ENCODE data around the gene ATG2B. TPM values are rescaled to one million over a fixed set of nuclear protein-coding genes. Genes with fewer than 3 reads are reported as not detected.

ATG2B gene
- total and polyA plus RNA-seq, 3 donors from 2014 or later, result 42.7 to 74.9 (median 44.8) TPM

DNA sequence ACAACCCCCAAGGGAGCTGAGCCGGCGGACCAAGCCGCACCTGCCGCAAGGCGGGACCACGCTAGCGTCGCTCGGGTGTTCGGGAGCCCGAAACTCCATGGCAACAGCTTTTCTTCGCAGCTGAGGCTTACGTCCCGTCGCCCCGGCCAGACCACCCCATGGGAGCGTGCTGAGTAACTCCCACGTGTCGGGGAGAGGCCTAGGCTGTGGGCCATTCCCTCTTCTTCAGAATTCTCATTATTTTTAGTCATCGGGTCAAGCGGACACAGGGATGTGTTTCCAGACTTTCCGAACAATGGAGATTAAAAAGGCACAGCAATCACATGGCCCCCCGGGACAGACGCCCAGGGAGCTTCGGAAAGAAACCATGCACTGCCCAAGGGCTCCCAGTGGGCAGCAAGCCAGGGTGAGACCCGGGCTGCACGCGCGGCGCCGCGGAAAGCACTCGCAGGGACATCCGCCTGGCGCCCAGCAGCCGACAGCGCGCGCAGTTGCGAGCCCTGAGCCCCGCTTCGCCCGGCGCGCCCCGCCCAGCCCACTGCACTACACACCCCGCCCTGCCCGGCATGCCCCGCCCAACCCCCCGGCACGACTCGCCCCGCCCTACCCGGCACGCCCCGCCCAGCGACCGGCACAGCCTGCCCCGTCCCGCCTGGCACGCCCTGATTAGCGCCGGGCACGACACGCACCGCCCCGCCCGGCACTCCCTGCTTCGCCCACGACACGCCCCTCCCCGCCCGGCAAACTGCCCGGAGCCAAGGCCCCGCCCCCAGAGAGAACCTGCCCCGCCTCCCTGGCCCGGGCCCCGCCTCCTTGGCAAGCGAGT lies 28.4 kb upstream of the ATG2B start:
- peaks cover 5% of the 10 kb centered on the region for H3K4me1 ChIP-seq
- H3K27me3 ChIP-seq, result no peaks in the 10 kb centered on the region
- intact Hi-C loops (cut with DNase I; ENCODE audit: low total_unique reads), result no loop called here
- WGBS, 2 donors, result 1% methylated on average over 22 to 63 of the region's 79 CpGs
- TF ChIP-seq, protein P1, sequence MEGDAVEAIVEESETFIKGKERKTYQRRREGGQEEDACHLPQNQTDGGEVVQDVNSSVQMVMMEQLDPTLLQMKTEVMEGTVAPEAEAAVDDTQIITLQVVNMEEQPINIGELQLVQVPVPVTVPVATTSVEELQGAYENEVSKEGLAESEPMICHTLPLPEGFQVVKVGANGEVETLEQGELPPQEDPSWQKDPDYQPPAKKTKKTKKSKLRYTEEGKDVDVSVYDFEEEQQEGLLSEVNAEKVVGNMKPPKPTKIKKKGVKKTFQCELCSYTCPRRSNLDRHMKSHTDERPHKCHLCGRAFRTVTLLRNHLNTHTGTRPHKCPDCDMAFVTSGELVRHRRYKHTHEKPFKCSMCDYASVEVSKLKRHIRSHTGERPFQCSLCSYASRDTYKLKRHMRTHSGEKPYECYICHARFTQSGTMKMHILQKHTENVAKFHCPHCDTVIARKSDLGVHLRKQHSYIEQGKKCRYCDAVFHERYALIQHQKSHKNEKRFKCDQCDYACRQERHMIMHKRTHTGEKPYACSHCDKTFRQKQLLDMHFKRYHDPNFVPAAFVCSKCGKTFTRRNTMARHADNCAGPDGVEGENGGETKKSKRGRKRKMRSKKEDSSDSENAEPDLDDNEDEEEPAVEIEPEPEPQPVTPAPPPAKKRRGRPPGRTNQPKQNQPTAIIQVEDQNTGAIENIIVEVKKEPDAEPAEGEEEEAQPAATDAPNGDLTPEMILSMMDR (IDR thresholded peaks at IDR 0.05), result no peak
- no peak for TF ChIP-seq POLR2A (IDR thresholded peaks at IDR 0.05)
- peak; percentile 93 for DNase-seq
- no peaks in the 10 kb centered on the region for H3K9me3 ChIP-seq
- H3K4me3 ChIP-seq, result peak overlapping the region; percentile 65 to 75
- peak overlapping the region in 1 of 2 donors; percentile 75 for H3K27ac ChIP-seq
- no peaks in the 10 kb centered on the region for H3K36me3 ChIP-seq (ENCODE audit: low read depth, missing control alignments)

DNA sequence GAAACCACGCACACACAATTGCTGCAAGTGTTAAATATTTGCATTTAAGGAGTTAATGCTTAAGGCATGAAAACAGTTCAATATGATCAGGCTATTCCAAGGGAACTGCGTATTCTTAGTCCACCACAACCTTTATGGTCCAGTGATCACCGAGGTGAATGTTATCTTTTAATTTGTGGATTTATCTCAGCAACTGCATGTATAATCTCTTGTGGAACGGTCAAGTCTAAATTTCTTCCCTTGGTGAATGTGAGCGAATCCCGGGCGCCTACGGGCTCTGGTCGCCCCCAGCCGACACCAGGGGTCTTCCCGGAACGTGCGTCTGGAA lies 27.8 kb upstream of the ATG2B start:
- intact Hi-C loops (cut with DNase I; ENCODE audit: low total_unique reads), result no loop called here
- peaks cover 5% of the 10 kb centered on the region for H3K4me1 ChIP-seq
- no peak overlapping the region for H3K27ac ChIP-seq
- no peak for DNase-seq
- no peaks in the 10 kb centered on the region for H3K9me3 ChIP-seq
- WGBS, 2 donors, result 0 to 3% methylated on average over 13 of the region's 13 CpGs
- H3K36me3 ChIP-seq (ENCODE audit: low read depth, missing control alignments), result no peaks in the 10 kb centered on the region
- H3K27me3 ChIP-seq, result no peaks in the 10 kb centered on the region
- TF ChIP-seq, protein P1 (IDR thresholded peaks at IDR 0.05), result no peak
- TF ChIP-seq POLR2A (IDR thresholded peaks at IDR 0.05), result no peak
- H3K4me3 ChIP-seq, result peak overlapping the region; percentile 65 to 75

DNA sequence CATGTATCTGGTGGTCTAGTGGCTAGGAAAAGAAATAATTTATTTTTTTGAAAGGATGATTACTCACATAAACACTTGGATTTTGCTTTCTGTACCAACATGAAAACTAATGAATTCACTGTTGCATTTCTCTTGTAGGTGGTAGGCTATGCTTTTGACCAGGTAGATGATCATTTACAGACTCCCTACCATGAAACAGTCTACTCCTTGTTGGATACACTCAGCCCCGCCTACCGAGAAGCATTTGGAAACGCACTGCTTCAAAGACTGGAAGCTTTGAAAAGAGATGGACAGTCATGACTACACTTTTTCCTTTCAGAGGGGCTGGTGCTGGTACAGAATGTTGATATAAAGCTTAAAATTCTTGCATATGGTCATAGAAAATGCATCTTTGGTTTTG lies 22.2 kb upstream of the ATG2B start:
- Histone ChIP-seq H3K27ac (no peak overlapping the region), H3K4me3 (no peak overlapping the region), H3K4me1 (no peaks in the 10 kb centered on the region), H3K9me3 (no peaks in the 10 kb centered on the region), H3K36me3 (ENCODE audit: low read depth, missing control alignments) (no peaks in the 10 kb centered on the region), H3K27me3 (no peaks in the 10 kb centered on the region)
- no peak for DNase-seq
- TF ChIP-seq, protein P1 (IDR thresholded peaks at IDR 0.05), result no peak
- no peak for TF ChIP-seq POLR2A (IDR thresholded peaks at IDR 0.05)
- intact Hi-C loops (cut with DNase I; ENCODE audit: low total_unique reads), result no loop called here
- WGBS, 2 donors, result 90 to 91% methylated on average over 3 of the region's 3 CpGs

DNA sequence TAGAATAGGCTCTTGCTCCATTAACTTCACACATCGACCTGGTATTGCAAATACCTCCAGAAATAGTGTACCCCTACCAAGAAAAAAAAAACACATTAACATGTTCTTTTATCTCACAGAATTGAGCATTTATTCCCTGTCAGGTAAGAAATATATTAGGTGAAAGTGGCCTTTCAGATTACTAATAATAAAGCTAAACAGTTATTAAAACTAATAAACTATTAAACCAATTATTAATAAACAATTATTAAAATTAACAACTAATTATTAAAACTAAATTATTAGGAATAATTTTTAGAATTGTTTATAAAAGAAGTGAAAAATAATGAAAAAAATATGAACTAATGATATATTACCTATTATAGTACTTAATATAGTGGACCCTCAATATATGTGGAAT lies 21.6 kb upstream of the ATG2B start:
- Histone ChIP-seq H3K9me3 (no peaks in the 10 kb centered on the region), H3K27ac (no peak overlapping the region), H3K27me3 (no peaks in the 10 kb centered on the region), H3K4me3 (no peak overlapping the region), H3K36me3 (ENCODE audit: low read depth, missing control alignments) (no peaks in the 10 kb centered on the region), H3K4me1 (no peaks in the 10 kb centered on the region)
- 89 to 94% methylated on average over 1 of the region's 1 CpG for WGBS, 2 donors
- no peak for DNase-seq
- TF ChIP-seq, protein P1 (IDR thresholded peaks at IDR 0.05), result no peak
- no peak for TF ChIP-seq POLR2A (IDR thresholded peaks at IDR 0.05)
- intact Hi-C loops (cut with DNase I; ENCODE audit: low total_unique reads), result no loop called here

DNA sequence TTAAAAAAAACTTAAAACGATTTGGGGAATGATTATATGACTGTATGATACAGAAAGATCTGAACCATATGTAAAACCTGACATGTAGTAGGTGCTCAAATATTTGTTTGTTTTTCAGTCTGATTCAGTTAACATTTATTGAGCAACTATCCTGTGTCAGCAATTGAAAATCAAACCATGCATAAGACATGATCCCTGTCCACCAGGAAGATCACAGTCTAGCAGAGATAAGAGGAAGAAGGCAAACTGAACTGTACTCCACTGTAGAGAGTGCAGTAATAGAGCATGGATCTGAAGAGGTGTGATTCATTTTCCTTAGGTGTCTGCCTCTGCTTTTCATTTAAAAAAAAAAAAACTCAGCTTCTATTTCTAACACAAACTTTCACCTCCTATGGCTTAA lies 20.9 kb upstream of the ATG2B start:
- H3K27ac ChIP-seq, result no peak overlapping the region
- intact Hi-C loops (cut with DNase I; ENCODE audit: low total_unique reads), result no loop called here
- H3K4me3 ChIP-seq, result no peak overlapping the region
- no peaks in the 10 kb centered on the region for H3K27me3 ChIP-seq
- no peaks in the 10 kb centered on the region for H3K36me3 ChIP-seq (ENCODE audit: low read depth, missing control alignments)
- no peak for DNase-seq
- no peaks in the 10 kb centered on the region for H3K9me3 ChIP-seq
- H3K4me1 ChIP-seq, result no peaks in the 10 kb centered on the region
- WGBS, 2 donors, result 80 to 85% methylated on average over 1 of the region's 1 CpG
- TF ChIP-seq, protein P1 (IDR thresholded peaks at IDR 0.05), result no peak
- no peak for TF ChIP-seq POLR2A (IDR thresholded peaks at IDR 0.05)
